NCI-H2196 (cell line): Measurements from ENCODE around the gene ZDHHC19.
"Not testable (repeated sequence)": the region's sequence is repeated elsewhere in the genome, so short reads cannot be mapped to it uniquely, and the experiment has no call there.

Source experiments
- DNase-seq: peaks from one replicate; lab custom pipeline; 2025; ENCODE audit not compliant: unreplicated experiment; lab: John Stamatoyannopoulos, UW

Gene ZDHHC19

GRCh38 chr3:196225763-196226364, 14.7 kb upstream of the ZDHHC19 start:
- no peak for DNase-seq

- DNase-seq = no peak
Observed at GRCh38 chr3:196225086-196225485, 13.9 kb upstream of the ZDHHC19 start.

GRCh38 chr3:196222876-196223595, 11.8 kb upstream of the ZDHHC19 start:
- DNase-seq = no peak

- DNase-seq = no peak
Observed at GRCh38 chr3:196220991-196221390, 9.8 kb upstream of the ZDHHC19 start.

GRCh38 chr3:196220587-196220986, 9.4 kb upstream of the ZDHHC19 start:
- no peak for DNase-seq

- DNase-seq = no peak
Observed at GRCh38 chr3:196219970-196220311, 8.7 kb upstream of the ZDHHC19 start.

GRCh38 chr3:196219194-196219969, 8.2 kb upstream of the ZDHHC19 start:
- peak; percentile 96 for DNase-seq

GRCh38 chr3:196218155-196218712, 7.0 kb upstream of the ZDHHC19 start:
- no peak for DNase-seq

GRCh38 chr3:196217307-196218154, 6.3 kb upstream of the ZDHHC19 start:
- DNase-seq = no peak

- no peak for DNase-seq
Observed at GRCh38 chr3:196216681-196217211, 5.5 kb upstream of the ZDHHC19 start.

- peak; percentile 66 for DNase-seq
Observed at GRCh38 chr3:196216089-196216564, 4.9 kb upstream of the ZDHHC19 start, which contains the start of gene SLC51A. TSS of gene SLC51A (plus strand) at chr3:196216534. CDS start at chr3:196216713, 179 bp downstream.

GRCh38 chr3:196215493-196216020, 4.4 kb upstream of the ZDHHC19 start:
- DNase-seq = no peak

- no peak for DNase-seq
Observed at GRCh38 chr3:196214783-196215441, 3.7 kb upstream of the ZDHHC19 start.

- not testable (repeated sequence) for DNase-seq
Observed at GRCh38 chr3:196209944-196210672, 1.1 kb downstream of the ZDHHC19 start.

GRCh38 chr3:196208942-196209695, 2.1 kb downstream of the ZDHHC19 start:
- DNase-seq = no peak

GRCh38 chr3:196207833-196208607, 3.2 kb downstream of the ZDHHC19 start:
- peak; percentile 49 for DNase-seq

- no peak for DNase-seq
Observed at GRCh38 chr3:196207159-196207832, 3.9 kb downstream of the ZDHHC19 start.
